Activated T-cell treated with anti-CD3 and anti-CD28 coated beads, Interleukin-2, amount 50 U/mL, for 4 hours (primary cell): ENCODE measurements around the gene EPPIN. TPM values are rescaled to one million over a fixed set of nuclear protein-coding genes. Genes with fewer than 3 reads are reported as not detected.

Experiments used
- ATAC-seq, 2 donors: fragments of 200-7000 bp; cut with Tn5 transposase; one replicate each; pipeline ENCODE4 v1.10.0; 2021
- DNase-seq: peaks from one replicate; pipeline ENCODE4 v3.0.0-alpha.2; 2020
- H3K27me3 Mint-ChIP-seq: one replicate; pipeline ENCODE4 v1.8.0; 2021; ENCODE audit warnings: low read depth, mixed read lengths
- H3K36me3 Mint-ChIP-seq: one replicate; pipeline ENCODE4 v1.8.0; 2022; ENCODE audit warnings: mixed read lengths; ENCODE audit not compliant: insufficient read depth
- H3K4me1 Mint-ChIP-seq: one replicate; pipeline ENCODE4 v1.8.0; 2021; ENCODE audit warnings: low read depth, mixed read lengths
- H3K4me3 Mint-ChIP-seq: one replicate; pipeline ENCODE4 v1.8.0; 2021; ENCODE audit warnings: mild to moderate bottlenecking, moderate library complexity, mixed read lengths
- H3K9me3 Mint-ChIP-seq: one replicate; pipeline ENCODE4 v1.8.0; 2021; ENCODE audit warnings: mixed read lengths
- total RNA-seq, 3 donors: library from RNA; stranded (reverse); gene quantifications; one replicate each; pipeline ENCODE4 v1.2.1, GENCODE V29; 2021

Gene EPPIN
- total RNA-seq, 3 donors from 2014 or later, result not detected

DNA sequence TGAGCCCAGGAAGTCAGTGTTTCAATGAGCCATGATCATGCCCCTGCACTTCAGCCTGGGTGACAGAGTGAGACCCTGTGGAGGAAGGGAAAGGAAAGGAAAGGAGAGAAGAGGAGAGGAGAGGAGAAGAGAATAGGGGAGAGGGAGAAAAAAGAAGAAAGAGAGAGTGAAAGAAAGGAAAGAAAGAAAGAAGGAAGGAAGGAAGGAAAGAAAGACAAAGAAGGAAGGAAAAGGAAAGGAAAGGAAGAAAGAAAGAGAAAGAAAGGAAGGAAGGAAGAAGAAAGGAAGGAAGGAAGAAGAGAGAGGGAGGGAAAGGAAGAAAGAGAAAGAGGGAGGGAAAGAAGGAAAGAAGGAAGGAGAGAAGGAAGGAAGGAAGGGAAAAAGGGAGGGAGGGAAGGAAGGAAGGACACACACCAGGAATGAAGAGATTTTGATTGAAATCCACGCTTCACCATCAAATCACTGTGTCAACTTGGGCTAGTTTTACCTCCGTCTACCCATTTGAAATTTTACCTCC is 17.6 kb upstream of the EPPIN start:
- no peak for DNase-seq
- Mint-ChIP-seq H3K36me3 (no peaks in the 10 kb centered on the region), H3K9me3 (no peaks in the 10 kb centered on the region), H3K4me1 (no peaks in the 10 kb centered on the region), H3K27me3 (peaks cover 21% of the 10 kb centered on the region), H3K4me3 (no peak overlapping the region)
- no peak for ATAC-seq

DNA sequence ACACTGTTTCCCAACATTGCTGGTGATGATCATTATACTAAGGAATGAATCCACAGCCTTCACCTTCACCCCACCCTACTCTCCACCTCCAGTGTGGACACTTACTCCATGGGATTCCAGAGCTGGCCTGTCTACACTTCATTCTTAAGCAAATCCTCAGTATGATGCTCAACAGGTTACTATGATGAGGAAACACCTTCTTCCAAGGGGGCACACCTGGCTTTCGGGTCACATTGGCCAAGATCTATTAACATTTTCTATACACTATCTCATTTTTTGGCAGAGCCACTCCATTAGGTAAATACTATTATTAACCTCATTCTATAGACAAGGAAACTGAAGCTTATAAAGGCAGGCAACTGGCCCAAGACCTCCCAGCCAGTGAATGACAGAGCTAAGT is 8.0 kb upstream of the EPPIN start:
- no peak overlapping the region for H3K4me3 Mint-ChIP-seq
- no peaks in the 10 kb centered on the region for H3K4me1 Mint-ChIP-seq
- no peak for ATAC-seq
- peaks cover 20% of the 10 kb centered on the region for H3K27me3 Mint-ChIP-seq
- no peaks in the 10 kb centered on the region for H3K36me3 Mint-ChIP-seq
- no peaks in the 10 kb centered on the region for H3K9me3 Mint-ChIP-seq
- DNase-seq, result no peak

DNA sequence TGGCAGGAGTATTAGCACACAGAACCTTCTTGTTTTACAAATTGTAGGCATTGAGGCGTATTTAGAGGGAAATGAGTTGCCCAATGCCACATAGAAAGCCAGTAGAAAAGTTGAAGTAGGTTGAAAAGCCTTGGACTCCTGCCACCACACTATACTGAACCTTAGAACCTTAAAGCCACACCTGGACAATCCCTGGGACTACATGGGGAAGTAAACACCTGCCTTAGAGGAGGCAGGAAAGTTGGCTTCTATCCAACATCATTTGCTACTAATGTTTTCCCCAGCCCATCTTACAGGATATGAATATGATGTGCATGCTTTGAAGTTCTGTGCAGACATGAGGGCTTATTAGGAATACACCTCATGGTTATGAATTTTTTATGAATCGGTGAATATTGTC is 5.3 kb upstream of the EPPIN start:
- no peak overlapping the region for H3K4me3 Mint-ChIP-seq
- H3K4me1 Mint-ChIP-seq, result no peaks in the 10 kb centered on the region
- H3K27me3 Mint-ChIP-seq, result peaks cover 25% of the 10 kb centered on the region
- ATAC-seq (no peak), DNase-seq (no peak)
- H3K9me3 Mint-ChIP-seq, result no peaks in the 10 kb centered on the region
- H3K36me3 Mint-ChIP-seq, result no peaks in the 10 kb centered on the region

DNA sequence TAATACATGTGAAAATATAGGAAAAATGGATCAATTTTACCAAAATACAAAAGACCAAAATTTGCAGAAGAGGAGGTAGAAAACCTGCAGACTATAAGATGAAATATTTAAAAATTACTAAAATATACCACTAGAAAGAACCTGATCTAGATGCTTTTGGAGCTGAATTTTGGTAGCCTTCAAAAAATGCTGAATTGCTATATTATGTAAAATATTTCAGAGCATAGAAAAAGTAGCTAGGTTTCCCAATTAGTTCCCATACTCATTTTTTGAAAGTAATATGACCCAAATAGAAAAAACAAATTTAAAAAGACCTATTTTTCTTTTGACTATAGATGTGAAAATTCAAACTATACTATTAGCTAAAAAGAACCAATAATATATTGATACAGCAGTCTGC is 3.6 kb upstream of the EPPIN start:
- no peaks in the 10 kb centered on the region for H3K4me1 Mint-ChIP-seq
- no peak overlapping the region for H3K4me3 Mint-ChIP-seq

DNA sequence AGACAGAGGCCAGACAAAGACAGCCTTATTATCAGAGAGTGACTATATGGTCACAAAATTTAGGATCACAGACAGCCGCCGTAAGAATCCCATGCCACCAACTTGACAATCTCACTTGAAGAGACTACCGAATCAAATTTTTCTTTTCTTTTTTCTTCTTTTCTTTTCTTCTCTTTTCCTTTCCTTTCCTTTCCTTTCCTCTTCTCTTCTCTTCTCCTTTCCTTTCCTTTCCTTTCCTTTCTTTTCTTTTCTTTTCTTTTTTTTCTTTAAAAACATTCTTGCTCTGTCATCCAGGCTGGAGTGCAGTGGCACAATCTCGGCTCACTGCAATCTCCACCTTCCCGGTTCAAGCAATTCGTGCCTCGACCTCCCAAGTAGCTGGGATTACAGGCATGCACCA is 1.2 kb upstream of the EPPIN start:
- ATAC-seq (no peak), DNase-seq (no peak)
- H3K4me1 Mint-ChIP-seq, result no peaks in the 10 kb centered on the region
- H3K4me3 Mint-ChIP-seq, result no peak overlapping the region
- H3K9me3 Mint-ChIP-seq, result no peaks in the 10 kb centered on the region
- H3K36me3 Mint-ChIP-seq, result no peaks in the 10 kb centered on the region
- peaks cover 41% of the 10 kb centered on the region for H3K27me3 Mint-ChIP-seq

More for the DNA sequence above, 3.6 kb upstream of the EPPIN start:
- ATAC-seq (no peak), DNase-seq (no peak)
- Mint-ChIP-seq H3K9me3 (no peaks in the 10 kb centered on the region), H3K36me3 (no peaks in the 10 kb centered on the region), H3K27me3 (peaks cover 31% of the 10 kb centered on the region)

DNA sequence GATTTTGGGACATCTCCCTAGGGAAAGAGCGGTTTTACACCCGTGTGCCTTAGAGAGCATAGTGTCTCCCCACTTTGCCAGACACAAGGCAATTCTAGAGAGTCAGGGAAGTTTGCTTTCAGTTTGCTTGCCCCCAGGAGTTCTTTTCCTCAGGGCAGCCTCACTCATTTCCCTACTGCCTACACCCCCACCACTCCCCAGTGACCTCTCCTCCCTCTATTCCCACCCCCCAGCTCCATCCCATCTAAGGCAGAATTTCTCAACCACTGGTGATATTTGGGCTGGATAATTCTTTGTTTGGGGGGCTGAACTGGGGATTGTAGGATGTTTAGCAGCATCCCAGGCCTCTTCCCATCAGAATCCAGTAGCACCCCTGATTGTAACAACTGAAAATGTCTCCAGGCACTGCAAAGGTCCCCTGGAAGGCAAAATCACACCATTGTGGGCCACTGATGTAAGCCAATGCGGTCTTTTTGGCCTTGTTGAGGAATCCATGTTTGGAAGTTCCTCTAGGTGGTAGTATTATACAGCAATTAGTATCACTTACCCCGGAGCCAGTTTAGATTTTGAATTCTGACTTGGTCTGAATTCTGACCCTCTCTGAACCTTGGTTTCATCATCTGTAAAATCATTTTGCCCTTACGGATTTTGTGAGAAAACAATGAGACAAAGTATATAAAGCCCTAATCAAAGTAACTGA is 1.3 kb downstream of the EPPIN start:
- Mint-ChIP-seq H3K4me1 (no peaks in the 10 kb centered on the region), H3K27me3 (peaks cover 46% of the 10 kb centered on the region), H3K4me3 (no peak overlapping the region), H3K36me3 (no peaks in the 10 kb centered on the region), H3K9me3 (no peaks in the 10 kb centered on the region)
- ATAC-seq (peak in 1 of 2 donors; percentile 46), DNase-seq (no peak)

DNA sequence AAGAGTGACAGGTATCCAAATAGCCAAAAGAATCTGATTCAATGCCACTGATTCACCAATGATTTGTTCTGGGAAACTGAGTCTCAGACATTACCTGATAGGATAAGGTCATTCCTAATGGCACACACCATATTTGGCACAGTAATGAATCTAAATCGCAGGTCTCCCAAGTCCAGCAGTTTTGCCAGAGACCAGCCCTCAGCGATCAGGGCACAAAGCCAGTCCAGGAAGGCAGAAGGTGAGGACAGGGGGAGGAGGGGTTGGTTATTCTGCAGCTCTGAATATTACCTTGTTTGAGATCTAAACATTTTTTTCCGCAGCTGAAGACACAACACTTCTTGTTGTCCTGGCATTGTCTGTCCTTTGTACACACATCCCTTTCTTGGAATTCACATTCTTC is 1.9 kb downstream of the EPPIN start:
- Mint-ChIP-seq H3K9me3 (no peaks in the 10 kb centered on the region), H3K4me3 (no peak overlapping the region), H3K36me3 (no peaks in the 10 kb centered on the region), H3K27me3 (peaks cover 49% of the 10 kb centered on the region), H3K4me1 (no peaks in the 10 kb centered on the region)
- DNase-seq, result no peak
- no peak for ATAC-seq

DNA sequence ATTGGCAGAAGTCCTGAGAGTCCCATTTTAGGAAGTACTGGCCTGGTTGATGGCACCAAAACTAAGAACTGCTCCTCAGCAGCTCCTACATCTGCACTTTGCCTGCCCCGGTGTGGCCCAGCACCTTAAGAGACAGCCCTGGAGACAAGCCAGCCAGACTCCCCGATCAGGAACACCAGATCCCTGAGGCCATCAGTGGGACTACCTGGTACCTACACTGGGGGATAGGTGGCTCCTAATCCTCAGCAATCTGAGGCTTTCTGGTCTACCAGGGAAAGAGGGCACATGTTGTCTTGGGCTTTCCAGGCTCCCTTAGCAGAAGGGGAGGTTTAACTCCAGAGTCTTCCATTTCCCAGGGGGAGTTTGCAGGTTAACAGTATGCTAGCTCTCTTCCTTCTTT is 7.8 kb downstream of the EPPIN start, which contains the start of gene WFDC6:
Gene WFDC6, minus strand, starts transcription at position 101 of the 400 bp plus-strand sequence. Its CDS starts 75 bp downstream, at position 26.
- Mint-ChIP-seq H3K9me3 (no peaks in the 10 kb centered on the region), H3K4me1 (no peaks in the 10 kb centered on the region), H3K36me3 (no peaks in the 10 kb centered on the region), H3K27me3 (peaks cover 44% of the 10 kb centered on the region), H3K4me3 (no peak within 1 kb of the TSS)
- ATAC-seq (no peak), DNase-seq (no peak)

DNA sequence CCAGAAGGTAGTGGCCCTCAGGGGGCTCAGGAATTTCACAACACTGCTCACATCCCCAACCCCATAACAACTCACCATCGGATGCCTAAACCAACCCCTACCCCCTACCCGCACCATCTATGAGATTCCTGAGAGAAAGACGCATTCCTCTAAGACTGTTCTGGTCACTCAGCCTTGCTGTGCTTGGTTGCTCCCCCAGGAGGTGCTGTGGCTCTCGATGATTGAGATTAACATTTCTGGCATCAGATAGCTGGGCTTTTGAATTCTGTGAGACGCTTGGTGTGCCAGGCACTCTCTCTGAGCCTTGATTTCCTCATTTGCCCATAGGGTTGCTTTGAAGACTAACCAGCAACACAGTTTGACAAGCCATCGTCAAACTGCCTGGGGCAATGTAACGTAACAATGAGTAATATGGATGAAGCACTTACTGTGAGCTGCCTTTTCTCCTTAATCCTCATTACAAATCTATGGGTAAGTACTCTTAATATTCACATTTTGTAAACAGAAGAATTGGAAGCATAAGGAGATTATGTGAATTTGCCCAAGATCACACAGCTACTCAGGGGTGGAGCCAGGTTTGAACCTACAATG is 8.9 kb downstream of the EPPIN start:
- no peaks in the 10 kb centered on the region for H3K36me3 Mint-ChIP-seq
- no peak overlapping the region for H3K4me3 Mint-ChIP-seq
- no peak for DNase-seq
- peaks cover 39% of the 10 kb centered on the region for H3K27me3 Mint-ChIP-seq
- no peak for ATAC-seq
- no peaks in the 10 kb centered on the region for H3K9me3 Mint-ChIP-seq
- H3K4me1 Mint-ChIP-seq, result no peaks in the 10 kb centered on the region

DNA sequence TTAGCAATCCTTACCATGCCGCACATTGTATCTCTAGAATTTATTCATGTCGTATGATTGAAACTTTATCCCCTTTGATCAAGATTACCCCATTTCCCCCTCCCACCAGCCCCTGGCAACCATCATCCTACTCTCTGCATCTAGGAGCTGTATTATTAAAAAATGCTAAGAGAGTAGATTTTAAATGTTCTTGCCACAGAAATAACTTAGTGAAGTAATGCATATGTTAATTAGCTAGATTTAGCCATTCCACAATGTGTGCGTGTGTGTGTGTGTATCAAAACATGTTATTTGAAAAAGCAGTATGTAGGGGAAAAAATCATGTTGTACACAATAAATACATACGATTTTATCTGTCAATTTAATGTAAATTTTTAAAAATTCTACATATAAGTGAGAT is 19.9 kb downstream of the EPPIN start:
- no peaks in the 10 kb centered on the region for H3K9me3 Mint-ChIP-seq
- H3K4me1 Mint-ChIP-seq, result no peaks in the 10 kb centered on the region
- ATAC-seq (no peak), DNase-seq (no peak)
- peaks cover 31% of the 10 kb centered on the region for H3K27me3 Mint-ChIP-seq
- H3K36me3 Mint-ChIP-seq, result no peaks in the 10 kb centered on the region
- H3K4me3 Mint-ChIP-seq, result no peak overlapping the region

DNA sequence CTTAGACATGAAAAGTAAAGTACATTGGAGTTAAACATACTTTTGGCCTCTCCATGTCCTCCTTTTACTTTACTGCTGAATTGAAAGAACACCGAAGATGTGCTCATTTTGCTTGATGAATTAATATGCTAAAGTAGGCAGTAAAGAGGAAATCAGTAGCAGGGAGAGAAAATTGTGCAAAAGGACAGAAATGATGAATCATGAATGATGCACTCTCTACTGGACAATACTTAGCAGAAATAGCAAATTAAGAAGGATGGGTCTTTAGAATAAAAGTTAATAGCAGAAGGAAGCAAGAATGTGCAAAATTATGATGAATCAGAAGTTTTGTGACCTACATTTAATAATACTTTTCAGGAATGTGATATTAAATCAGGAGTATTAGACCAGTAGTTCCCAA is 23.4 kb downstream of the EPPIN start:
- Mint-ChIP-seq H3K4me3 (no peak overlapping the region), H3K9me3 (no peaks in the 10 kb centered on the region), H3K4me1 (no peaks in the 10 kb centered on the region), H3K36me3 (no peaks in the 10 kb centered on the region), H3K27me3 (peaks cover 31% of the 10 kb centered on the region)
- DNase-seq (no peak), ATAC-seq (no peak)

DNA sequence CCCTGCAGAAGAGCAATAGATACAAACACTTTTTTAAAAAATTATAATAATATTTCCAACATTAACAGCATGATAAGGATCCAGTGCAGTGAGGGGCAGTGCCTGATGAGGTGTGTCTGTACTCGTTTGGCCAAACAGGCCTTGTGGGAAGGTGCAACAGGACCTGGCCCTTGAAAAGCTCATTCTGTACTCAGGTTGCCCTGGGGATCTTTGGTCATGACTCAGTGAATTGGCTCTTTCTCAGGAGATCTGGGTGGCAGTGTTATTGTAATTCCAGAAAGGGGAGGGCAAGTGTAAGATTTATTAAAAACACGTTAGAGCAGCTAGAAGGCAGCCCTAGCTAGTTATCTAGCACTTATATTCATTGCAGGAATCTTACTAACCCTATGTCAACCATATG is 28.9 kb downstream of the EPPIN start:
- ATAC-seq, result no peak
- Mint-ChIP-seq H3K4me1 (no peaks in the 10 kb centered on the region), H3K9me3 (no peaks in the 10 kb centered on the region), H3K36me3 (no peaks in the 10 kb centered on the region), H3K4me3 (no peak overlapping the region), H3K27me3 (peaks cover 25% of the 10 kb centered on the region)
- DNase-seq, result no peak

DNA sequence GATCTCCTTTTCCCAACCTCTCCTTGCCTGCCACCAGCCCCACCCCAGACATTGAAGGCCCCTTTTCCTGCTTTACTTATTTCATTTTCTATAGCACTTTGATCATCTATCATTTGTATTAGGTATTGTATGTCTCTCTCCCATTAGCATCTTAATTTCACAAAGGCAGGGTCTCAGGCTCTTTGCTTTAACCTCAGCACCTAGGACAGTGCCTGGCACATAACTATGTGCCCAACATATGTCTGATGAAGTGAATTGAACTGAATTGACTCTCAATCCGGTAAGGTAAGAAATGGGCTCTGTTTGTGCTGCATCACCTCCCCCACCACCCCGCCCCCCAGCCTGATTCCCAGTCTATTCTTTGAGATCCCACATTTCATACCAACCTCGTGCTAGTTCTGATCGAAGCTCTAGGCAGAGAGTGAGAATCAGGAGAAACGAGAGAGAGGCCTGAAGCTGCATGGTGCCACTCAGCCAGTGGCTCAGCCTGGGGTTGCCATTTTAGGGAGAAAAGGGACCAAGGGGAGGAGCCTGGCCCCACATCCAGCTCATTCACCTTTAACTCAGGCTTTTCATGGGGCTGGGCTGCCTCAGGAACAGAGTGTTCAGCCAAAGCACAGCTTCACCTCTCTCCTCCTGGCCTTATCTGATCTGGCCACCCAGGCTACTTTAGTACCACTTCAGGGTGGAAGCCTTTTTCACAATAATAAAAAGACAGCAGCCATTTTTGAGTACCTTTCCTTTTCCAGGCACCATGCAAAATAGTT is 31.9 kb downstream of the EPPIN start, which contains the start of gene SPINT3:
Gene SPINT3, minus strand, starts transcription at position 476 of the 767 bp plus-strand sequence. Its CDS starts 14 bp downstream, at position 462.
- Mint-ChIP-seq H3K27me3 (peaks cover 25% of the 10 kb centered on the region), H3K4me3 (no peak within 1 kb of the TSS), H3K9me3 (no peaks in the 10 kb centered on the region), H3K36me3 (no peaks in the 10 kb centered on the region), H3K4me1 (no peaks in the 10 kb centered on the region)
- ATAC-seq, result no peak
- no peak for DNase-seq

DNA sequence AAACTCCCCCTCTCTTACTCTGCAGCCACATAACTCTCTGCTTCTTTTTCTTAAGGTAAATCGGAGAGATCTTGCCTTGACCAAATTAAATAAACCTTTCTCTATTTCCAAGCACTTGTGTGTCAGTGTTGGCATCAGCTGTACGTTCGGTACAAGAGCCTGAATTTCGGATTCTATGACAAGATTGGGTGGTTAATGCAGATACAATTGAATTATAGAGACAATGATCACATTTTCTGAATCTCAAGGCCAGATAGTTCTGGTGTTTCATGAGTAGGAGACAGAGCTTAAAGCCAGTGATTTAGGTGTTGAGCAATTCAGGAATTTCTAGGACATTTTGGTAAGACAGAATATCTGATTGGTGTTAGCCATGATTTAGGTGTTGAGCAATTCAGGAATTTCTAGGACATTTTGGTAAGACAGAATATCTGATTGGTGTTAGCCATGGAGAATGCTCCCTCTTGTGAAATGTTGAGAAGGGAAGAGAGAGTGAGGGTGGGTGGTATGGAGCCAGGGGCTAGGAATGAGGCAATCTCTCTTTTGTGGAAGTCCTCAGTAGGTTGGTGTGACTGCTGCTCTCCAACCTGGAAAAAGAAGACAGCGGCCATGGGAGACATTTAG is 36.8 kb downstream of the EPPIN start:
- DNase-seq, result no peak
- H3K4me3 Mint-ChIP-seq, result no peak overlapping the region
- H3K27me3 Mint-ChIP-seq, result peaks cover 32% of the 10 kb centered on the region
- no peaks in the 10 kb centered on the region for H3K9me3 Mint-ChIP-seq
- no peaks in the 10 kb centered on the region for H3K36me3 Mint-ChIP-seq
- no peaks in the 10 kb centered on the region for H3K4me1 Mint-ChIP-seq
- no peak for ATAC-seq
